PC-3 (cell line): ENCODE measurements around the gene AGMAT. TPM values are rescaled to one million over a fixed set of nuclear protein-coding genes. Genes with fewer than 3 reads are reported as not detected.

Experiments used
- total RNA-seq: library from RNA; depleted of rRNA; stranded (reverse); fragments of >200 nt; gene quantifications from 2 replicates; pipeline ENCODE4 v1.2.3, GENCODE V29; 2014; rRNA removed

The AGMAT gene
- total RNA-seq, 1 experiment from 2014 or later, result 8.2 TPM

Other genes starting within 250 kb of the AGMAT start
- gene EFHD2, start 175.2 kb downstream of the AGMAT start, total RNA-seq, result 192 and 271 TPM in 2 replicates
- 0.18 TPM in 1 of 2 replicates, not detected in the other for gene CTRC, start 146.6 kb downstream of the AGMAT start, total RNA-seq
- gene CELA2A, start 128.3 kb downstream of the AGMAT start, total RNA-seq, result not detected in 2 replicates
- not detected in 2 replicates for gene CELA2B, start 108.9 kb downstream of the AGMAT start, total RNA-seq
- gene CASP9, start 60.8 kb downstream of the AGMAT start, total RNA-seq, result 8.0 and 14.0 TPM in 2 replicates
- gene DNAJC16, start 58.2 kb downstream of the AGMAT start, total RNA-seq, result 9.2 and 11.7 TPM in 2 replicates
- gene DDI2, start 32.4 kb upstream of the AGMAT start, total RNA-seq, result 15.0 and 22.0 TPM in 2 replicates
- gene PLEKHM2, start 99.3 kb upstream of the AGMAT start, total RNA-seq, result 31.3 and 44.6 TPM in 2 replicates
- 0.44 and 2.6 TPM in 2 replicates for gene SLC25A34, start 151.2 kb upstream of the AGMAT start, total RNA-seq
- gene TMEM82, start 157.4 kb upstream of the AGMAT start, total RNA-seq, result not detected in 2 replicates
- gene FBLIM1, start 173.7 kb upstream of the AGMAT start, total RNA-seq, result 74.1 and 90.0 TPM in 2 replicates
- gene UQCRHL, start 222.6 kb upstream of the AGMAT start, total RNA-seq, result 8.7 and 11.2 TPM in 2 replicates